GM19023 (cell line): ENCODE data around the gene EFCC1.
"Not testable (repeated sequence)": the region's sequence is repeated elsewhere in the genome, so short reads cannot be mapped to it uniquely, and the experiment has no call there.

Source experiments
- ATAC-seq: cut with Tn5 transposase; IDR thresholded peaks from one replicate; pipeline ENCODE4 v1.9.1; 2021; ENCODE audit warnings: mild to moderate bottlenecking, moderate library complexity; ENCODE audit not compliant: unreplicated experiment

Gene EFCC1

GRCh38 chr3:129068291-129068886 is 67.3 kb downstream of the EFCC1 start:
- ATAC-seq, result no peak

- not testable (repeated sequence) for ATAC-seq
These were observed 68.4 kb downstream of the EFCC1 start for GRCh38 chr3:129069313-129070085.

- no peak for ATAC-seq
These were observed 69.2 kb downstream of the EFCC1 start for GRCh38 chr3:129070086-129070885.

DNA sequence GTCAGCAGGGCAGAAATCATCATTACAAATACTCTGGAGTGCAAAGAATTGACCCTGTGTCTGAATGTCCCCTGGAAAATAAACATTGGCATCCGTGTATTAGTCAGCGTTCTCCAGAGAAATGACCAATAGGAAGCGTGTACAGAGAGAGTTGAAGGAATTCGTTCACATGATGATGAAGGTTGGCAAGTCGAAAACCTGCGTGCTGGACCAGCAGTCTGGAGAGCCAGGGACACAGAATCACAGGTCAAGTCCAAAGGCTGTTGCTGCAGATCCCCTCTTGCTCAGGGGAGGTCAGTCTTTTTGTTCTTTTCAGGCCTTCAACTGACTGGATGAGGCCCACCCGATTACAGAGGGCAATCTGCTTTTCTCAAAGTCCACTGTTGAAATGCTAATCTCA is 76.1 kb downstream of the EFCC1 start:
- ATAC-seq, result no peak

DNA sequence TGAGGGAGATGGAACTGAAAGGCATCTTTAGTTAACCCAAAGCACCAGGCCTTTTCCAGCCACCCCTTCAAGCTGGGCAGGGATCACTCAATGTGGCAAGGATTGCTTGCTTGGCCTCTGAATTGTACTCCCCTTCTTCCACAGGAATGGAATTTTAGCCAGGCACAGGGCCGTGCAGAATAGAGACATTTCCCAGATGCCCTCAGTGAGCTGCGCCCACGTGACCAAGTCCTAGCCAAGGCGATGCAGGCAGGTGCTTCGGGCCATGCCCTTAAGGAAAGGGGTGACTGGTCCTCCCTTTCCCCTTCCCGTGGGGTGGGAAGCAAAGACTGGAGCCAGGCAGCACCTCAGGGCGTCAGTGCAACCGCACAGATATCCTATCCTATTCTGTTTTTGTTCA is 77.4 kb downstream of the EFCC1 start:
- no peak for ATAC-seq

- ATAC-seq, result no peak
These were observed 80.4 kb downstream of the EFCC1 start for GRCh38 chr3:129081503-129081902.

DNA sequence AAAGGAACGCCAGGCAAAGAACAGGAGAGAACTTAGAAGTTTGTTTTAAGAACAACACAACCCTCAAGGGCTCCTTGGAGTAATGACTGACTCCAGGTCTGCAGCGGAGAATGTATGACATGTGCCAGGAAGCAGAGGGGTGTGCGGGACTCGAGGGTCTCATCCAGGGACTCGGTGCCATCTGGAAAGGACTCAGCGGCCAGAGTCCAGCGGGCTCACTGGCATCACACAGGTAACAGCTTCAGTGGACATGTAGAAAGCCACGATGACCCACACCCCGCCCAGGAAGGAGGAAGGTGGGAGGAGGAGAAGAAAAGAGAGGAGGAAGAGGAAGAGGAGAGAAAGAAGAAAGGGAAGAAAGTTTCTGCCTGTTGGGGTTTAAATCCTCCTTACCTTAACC is 80.9 kb downstream of the EFCC1 start:
- ATAC-seq, result no peak

GRCh38 chr3:129084501-129084900 is 83.4 kb downstream of the EFCC1 start:
- ATAC-seq, result no peak

GRCh38 chr3:129085165-129085715 is 84.1 kb downstream of the EFCC1 start:
- ATAC-seq, result no peak

DNA sequence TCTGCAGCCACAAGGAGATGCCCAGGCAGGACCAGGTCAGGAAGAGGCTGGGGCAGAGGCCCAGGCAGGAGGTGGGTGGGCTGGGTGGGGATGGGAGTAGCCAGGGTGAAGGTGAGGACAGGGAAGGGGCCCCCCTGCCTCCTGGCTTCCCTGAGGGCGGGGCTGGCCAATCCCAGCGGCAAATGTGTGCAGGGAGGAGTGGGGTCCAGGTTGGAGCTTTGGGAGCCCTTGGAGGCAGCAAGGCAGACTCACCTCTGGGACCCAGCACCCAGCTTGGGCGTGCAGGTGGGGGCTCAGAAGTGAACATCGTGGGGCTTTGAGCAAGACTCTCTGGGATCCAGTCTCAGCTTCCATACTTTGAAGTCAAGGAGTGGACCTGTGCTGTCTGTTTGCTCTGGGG is 84.7 kb downstream of the EFCC1 start:
- no peak for ATAC-seq

GRCh38 chr3:129087138-129087702 is 86.1 kb downstream of the EFCC1 start:
- no peak for ATAC-seq

GRCh38 chr3:129087904-129088303 is 86.8 kb downstream of the EFCC1 start:
- ATAC-seq, result not testable (repeated sequence)

- ATAC-seq, result not testable (repeated sequence)
These were observed 87.2 kb downstream of the EFCC1 start for GRCh38 chr3:129088312-129088711.
